NCI-H748 (cell line): ENCODE data around the gene LYRM2.

Source experiments
- DNase-seq: peaks from one replicate; lab custom pipeline; 2025; ENCODE audit not compliant: unreplicated experiment; lab: John Stamatoyannopoulos, UW

LYRM2 gene

DNA sequence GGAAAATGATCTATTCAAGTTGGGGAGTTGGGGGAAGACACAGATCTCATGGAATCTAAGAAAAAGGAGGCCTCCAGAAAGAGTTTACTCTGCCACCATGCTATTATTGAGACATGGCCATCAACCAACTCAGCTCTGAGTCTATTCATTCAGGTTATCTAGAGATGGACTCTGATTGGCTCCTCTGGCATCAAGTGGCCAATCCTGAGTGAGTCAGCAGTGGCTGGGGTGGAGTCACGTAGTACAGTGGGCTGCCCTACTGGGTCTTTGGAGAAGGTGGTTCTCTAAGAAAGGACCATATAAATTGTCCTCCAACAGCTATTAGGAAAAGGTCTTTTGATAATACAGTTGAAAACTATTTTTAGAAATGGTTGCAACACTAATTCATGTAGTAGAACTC, 42.1 kb downstream of the LYRM2 start:
- DNase-seq: no peak

DNA sequence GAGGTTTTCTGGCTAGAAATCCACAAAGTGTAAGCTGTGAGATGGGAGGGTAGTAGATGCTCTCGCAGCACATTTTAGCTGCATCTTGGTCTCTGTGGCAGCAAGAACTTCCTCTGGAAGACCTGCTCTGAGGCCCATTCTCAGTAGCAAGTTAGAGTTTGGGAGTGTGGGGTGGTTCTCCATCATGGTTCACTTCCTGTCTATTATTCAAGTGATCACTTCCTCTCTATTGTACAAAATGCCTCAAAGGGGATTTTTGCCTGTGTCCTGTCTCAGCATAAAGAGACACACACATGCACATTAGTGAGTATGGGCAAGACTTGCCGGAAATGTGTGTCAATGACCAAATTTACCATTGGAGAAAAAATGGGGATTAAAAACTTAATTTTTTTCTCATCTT, 42.5 kb downstream of the LYRM2 start:
- no peak for DNase-seq

GRCh38 chr6:89591745-89592144, 46.8 kb downstream of the LYRM2 start:
- DNase-seq: no peak

GRCh38 chr6:89590133-89590532, 48.4 kb downstream of the LYRM2 start:
- no peak for DNase-seq

GRCh38 chr6:89589297-89590025, 49.1 kb downstream of the LYRM2 start:
- peak; percentile 15 for DNase-seq

GRCh38 chr6:89585154-89585553, 53.4 kb downstream of the LYRM2 start:
- no peak for DNase-seq

GRCh38 chr6:89584539-89584938, 54.0 kb downstream of the LYRM2 start:
- no peak for DNase-seq

GRCh38 chr6:89583559-89583958, 55.0 kb downstream of the LYRM2 start:
- no peak for DNase-seq

- no peak for DNase-seq
Observed at GRCh38 chr6:89582669-89583325, 55.8 kb downstream of the LYRM2 start.

GRCh38 chr6:89581689-89582088, 56.9 kb downstream of the LYRM2 start:
- DNase-seq: peak; percentile 86

- peak; percentile 22 for DNase-seq
Observed at GRCh38 chr6:89580997-89581666, 57.4 kb downstream of the LYRM2 start.

DNA sequence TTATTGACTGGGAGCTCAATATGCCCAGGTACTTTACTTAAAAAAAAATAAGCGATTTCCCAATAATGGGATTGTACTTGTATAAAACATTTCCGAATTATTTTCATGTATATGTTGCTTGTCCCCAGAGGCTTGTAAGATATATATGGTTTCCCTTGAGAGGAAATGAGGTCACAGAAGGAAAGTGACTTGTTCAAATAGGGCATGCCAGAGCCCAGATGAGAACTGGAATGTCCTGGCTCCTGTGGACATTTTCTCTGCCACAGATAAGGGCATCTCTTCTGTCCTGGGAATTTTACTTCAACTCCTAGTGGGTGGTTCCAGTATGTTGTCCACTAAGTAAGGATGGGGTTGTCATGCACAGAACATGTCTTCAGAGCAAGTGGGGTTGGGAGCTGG, 63.0 kb downstream of the LYRM2 start:
- DNase-seq: no peak

GRCh38 chr6:89574910-89575561, 63.5 kb downstream of the LYRM2 start:
- no peak for DNase-seq

- DNase-seq: peak; percentile 29
Observed at GRCh38 chr6:89567630-89568390, 70.7 kb downstream of the LYRM2 start.

DNA sequence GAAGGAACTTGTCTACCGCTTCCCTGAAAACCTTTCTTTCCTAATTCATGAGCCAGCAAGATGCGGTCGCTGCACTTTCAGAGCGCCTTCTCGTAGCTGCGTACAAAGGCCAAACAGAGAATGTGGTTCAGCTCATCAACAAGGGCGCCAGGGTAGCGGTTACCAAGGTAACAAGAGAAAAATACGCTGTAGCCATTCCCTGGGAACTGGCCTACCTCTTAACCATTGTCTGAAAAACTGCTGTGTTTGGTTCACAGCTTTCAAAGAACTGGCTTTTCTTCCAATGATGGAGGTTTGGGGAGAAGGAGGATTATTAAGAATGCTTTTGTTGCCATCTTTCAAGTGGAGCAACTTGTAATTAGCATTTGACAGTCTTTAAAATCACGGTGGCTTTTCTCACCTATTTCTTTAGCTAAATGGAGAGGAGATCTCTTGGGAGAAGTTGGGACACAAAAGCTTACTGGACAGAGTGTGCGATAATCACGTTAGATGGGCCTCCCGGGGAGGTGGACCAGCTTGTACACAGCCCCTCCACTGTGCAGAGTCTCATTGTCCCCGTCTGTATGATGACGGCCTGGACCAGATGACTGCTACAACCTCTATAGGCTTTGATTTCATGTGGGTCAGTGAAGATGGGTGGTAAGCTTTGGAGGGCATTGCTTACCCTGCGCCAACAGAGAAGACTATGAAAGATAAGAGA, 71.5 kb downstream of the LYRM2 start:
- DNase-seq: peak; percentile 94

DNA sequence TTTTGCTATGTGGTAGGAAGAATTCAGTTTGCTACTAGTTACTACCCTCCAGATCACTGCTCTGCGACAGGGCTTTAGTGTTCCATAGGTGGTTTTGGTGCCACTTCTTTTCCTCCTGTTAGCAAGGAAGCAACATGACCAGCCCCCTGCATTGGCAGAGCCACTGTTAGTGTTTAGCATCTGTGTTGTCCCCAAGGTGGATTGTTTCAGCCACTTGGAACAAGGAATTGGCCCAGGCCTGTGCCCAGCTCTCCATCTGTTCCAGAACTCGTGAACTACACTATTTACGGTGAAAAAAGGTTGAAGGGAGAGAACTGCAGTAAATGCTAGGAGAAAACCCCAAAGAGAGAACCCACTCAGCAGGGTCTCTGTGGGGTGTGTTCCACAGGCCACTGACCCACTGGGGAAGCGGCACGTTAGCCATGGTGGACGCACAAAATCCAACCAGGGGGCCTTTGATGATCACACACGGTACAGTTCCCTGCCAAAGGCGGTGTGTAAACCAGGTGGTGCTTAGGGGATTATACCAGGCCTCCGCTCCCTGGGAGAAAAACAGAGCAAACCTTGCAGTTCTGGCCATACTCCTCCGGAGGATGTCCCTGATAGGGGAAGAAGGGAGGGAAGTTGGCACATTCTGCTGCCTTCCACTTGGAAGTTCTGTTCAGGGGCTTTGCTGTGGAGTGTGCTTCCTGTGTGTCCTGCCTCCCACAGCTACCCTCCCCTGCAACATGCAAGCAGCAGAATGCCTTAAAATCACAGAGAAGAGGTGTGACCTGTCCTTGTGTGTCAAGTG, 72.3 kb downstream of the LYRM2 start:
- DNase-seq: peak; percentile 66

DNA sequence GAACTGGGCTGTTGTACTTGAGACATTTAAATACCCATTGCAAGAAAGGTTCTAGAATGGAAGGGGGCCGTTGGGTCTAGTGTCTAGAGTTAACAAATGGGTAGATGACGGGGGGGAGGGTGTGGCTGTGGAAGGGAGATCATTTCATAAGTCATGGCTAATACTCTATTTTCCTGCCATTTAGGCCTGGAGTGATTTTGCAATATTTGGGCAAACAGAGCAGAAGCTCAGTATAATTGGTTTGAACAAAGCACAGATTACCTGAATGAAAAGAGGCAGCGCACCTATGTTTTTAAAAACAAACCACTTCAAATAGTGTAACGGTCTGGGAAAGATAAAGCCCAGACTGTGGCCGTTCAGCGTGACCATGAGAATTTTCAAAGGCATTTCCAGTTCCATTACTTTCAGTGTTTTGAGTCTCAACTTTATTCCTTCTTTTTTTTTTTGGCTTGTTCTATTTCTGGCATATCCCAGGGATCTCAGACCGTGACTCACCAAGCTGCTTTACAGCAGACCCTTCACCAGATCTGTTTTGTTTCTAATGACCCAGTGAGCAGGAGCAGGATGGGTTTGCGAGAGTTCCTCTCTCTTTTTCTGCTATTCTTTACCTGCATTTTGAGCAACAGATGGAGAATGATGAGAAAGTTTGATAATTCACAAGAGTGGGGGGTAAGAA, 73.7 kb downstream of the LYRM2 start:
- peak; percentile 92 for DNase-seq

DNA sequence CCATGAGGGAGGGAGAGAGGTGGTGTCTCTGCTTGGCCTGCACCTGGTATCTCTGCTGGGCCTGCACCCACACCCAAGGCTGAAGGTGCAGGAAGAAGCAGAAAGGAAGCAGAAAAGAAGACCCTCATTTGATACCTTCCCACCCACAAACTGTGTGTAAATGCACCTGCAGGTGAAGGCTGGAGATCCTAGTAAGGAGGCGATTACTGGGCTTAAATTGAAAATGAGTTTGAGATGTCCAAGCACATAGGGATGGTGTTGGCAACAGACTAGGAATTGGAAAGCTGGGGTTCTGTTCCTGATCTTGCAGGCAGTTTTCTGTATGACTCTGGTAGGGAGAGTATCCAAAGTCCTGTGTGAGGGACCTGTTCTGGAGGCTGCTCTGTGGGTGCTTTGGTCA, 74.7 kb downstream of the LYRM2 start:
- DNase-seq: no peak
